Thyroid gland (tissue), 4 donors: ENCODE measurements around the gene NEFH.

Experiments
- POLR2A ChIP-seq, 2 donors: fragments of 450-650 bp; IDR thresholded peaks; one replicate each; pipeline ENCODE4 v1.6.1; 2017; ENCODE audit warnings: antibody characterized with exemption in 2 of 2, mild to moderate bottlenecking in 2 of 2, moderate library complexity in 1 of 2
- TF ChIP-seq, protein P1 (sequence below), 6 experiments: fragments of 200-600 bp in 3 of 6; fragments of 450-650 bp in 3 of 6; sonication (generic) in 3 of 6; IDR thresholded peaks; one replicate each; pipeline ENCODE4 v1.5.1; 2016 to 2019; ENCODE audit warnings: antibody characterized with exemption in 6 of 6, mild to moderate bottlenecking in 2 of 6, inconsistent platforms in 1 of 6, moderate library complexity in 1 of 6

GRCh38 chr22:29510542-29510941 lies 30.5 kb downstream of the NEFH start:
- TF ChIP-seq, protein P1, sequence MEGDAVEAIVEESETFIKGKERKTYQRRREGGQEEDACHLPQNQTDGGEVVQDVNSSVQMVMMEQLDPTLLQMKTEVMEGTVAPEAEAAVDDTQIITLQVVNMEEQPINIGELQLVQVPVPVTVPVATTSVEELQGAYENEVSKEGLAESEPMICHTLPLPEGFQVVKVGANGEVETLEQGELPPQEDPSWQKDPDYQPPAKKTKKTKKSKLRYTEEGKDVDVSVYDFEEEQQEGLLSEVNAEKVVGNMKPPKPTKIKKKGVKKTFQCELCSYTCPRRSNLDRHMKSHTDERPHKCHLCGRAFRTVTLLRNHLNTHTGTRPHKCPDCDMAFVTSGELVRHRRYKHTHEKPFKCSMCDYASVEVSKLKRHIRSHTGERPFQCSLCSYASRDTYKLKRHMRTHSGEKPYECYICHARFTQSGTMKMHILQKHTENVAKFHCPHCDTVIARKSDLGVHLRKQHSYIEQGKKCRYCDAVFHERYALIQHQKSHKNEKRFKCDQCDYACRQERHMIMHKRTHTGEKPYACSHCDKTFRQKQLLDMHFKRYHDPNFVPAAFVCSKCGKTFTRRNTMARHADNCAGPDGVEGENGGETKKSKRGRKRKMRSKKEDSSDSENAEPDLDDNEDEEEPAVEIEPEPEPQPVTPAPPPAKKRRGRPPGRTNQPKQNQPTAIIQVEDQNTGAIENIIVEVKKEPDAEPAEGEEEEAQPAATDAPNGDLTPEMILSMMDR (IDR thresholded peaks at IDR 0.05), result no peak
- TF ChIP-seq POLR2A (IDR thresholded peaks at IDR 0.05), result no peak
